ENCODE measurements around the gene PDXP. TPM values are rescaled to one million over a fixed set of nuclear protein-coding genes. Genes with fewer than 3 reads are reported as not detected.

Gene PDXP
- total RNA-seq, 1 donor from 2014 or later: 13.3 TPM

DNA sequence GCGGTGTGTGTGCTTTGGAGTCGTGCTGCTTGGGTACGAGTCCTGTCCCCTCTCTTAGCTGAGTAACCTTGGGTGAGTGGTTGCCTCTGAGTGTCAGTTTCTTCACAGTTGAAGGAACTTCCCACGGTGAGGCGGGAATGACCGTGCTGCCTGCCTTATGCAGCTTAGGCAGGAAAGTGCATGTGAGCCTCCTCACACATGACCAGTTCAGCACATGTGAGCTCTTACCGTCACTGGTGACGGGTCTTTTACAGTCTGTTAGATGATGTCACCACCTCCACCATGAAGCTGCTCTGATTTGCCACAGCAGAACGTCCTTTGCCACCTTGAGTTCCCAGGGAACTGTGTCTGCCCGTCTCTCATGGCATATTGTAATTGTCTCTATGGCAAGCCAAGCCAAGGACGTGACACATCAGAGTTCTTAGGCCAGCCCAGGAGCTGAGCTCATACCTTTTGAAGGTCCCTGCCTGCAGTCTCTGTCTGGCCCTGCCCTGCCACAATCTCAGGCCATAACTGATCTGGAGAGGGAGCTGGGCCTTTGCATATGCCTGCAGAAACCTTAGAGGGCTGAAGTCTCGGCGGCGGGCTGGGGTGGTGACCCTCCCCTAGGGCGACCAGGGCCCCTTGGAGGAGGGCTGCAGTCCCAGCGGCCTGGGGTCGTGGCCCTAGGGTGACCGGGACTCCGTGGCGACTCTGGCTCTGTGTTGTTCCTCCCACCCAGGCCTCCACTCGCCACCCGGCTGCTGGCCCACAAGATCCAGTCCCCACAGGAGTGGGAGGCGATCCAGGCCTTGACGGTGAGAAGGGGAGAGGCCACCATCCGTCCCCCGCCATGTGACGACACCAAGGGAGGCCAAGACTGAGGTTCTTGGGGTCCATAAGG is 42.1 kb upstream of the PDXP start:
- no peak for DNase-seq (ENCODE audit: low read depth)
- H3K27me3 ChIP-seq (ENCODE audit: control insufficient read depth, insufficient read depth, low read length): no peaks in the 10 kb centered on the region
- H3K4me3 ChIP-seq (ENCODE audit: low read depth, low read length): no peak overlapping the region
- H3K36me3 ChIP-seq (ENCODE audit: control insufficient read depth, insufficient read depth, low read length): peaks cover 4% of the 10 kb centered on the region
- TF ChIP-seq, protein P1, sequence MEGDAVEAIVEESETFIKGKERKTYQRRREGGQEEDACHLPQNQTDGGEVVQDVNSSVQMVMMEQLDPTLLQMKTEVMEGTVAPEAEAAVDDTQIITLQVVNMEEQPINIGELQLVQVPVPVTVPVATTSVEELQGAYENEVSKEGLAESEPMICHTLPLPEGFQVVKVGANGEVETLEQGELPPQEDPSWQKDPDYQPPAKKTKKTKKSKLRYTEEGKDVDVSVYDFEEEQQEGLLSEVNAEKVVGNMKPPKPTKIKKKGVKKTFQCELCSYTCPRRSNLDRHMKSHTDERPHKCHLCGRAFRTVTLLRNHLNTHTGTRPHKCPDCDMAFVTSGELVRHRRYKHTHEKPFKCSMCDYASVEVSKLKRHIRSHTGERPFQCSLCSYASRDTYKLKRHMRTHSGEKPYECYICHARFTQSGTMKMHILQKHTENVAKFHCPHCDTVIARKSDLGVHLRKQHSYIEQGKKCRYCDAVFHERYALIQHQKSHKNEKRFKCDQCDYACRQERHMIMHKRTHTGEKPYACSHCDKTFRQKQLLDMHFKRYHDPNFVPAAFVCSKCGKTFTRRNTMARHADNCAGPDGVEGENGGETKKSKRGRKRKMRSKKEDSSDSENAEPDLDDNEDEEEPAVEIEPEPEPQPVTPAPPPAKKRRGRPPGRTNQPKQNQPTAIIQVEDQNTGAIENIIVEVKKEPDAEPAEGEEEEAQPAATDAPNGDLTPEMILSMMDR (IDR thresholded peaks at IDR 0.05; ENCODE audit: insufficient read depth, low read length, poor library complexity, severe bottlenecking): no peak

DNA sequence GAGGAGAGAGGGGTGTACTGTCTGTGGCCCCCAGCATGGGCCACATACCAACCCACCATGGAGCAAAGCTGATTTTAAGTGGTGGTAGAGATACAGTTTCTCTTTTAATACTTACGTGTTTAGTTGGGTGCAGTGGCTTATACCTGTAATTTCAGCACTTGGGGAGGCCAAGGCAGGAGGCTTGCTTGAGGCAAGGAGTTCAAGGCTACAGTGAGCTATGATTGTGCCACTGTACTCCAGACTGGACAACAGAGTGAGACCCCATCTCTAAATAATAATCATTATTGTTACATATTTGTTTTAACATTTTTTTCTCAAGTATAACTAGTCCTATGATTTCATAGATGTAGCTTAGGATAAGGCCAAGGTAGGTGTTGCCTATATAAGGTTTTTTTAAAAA is 41.1 kb upstream of the PDXP start:
- DNase-seq (ENCODE audit: low read depth): no peak
- peaks cover 4% of the 10 kb centered on the region for H3K36me3 ChIP-seq (ENCODE audit: control insufficient read depth, insufficient read depth, low read length)
- no peaks in the 10 kb centered on the region for H3K27me3 ChIP-seq (ENCODE audit: control insufficient read depth, insufficient read depth, low read length)
- no peak overlapping the region for H3K4me3 ChIP-seq (ENCODE audit: low read depth, low read length)
- TF ChIP-seq, protein P1 (IDR thresholded peaks at IDR 0.05; ENCODE audit: insufficient read depth, low read length, poor library complexity, severe bottlenecking): no peak

DNA sequence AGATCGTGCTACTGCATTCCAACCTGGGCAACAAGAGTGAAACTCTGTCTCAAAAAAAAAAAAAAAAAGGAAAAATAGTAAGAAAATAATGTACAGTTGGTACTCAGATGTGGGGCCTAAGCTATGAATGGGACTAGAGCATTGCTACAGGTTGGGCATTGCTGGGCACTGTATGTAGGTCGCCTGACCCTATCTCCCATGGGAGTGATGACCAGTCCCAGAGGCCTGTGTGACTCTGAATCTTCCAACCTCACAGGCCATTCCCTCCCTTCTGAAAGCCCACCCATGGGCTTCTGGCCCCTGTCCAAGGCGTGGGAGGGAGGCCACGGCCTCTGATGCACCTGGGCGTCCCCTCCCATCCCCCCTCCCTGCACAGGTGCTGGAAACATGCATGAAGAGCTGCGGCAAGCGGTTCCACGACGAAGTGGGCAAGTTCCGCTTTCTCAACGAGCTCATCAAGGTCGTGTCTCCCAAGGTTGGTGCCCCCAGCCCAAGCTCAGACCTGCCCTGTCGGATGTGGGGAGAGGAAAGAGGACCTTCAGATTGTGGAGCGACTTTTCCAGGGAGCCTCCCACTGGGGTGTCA is 40.4 kb upstream of the PDXP start:
- no peaks in the 10 kb centered on the region for H3K27me3 ChIP-seq (ENCODE audit: control insufficient read depth, insufficient read depth, low read length)
- DNase-seq (ENCODE audit: low read depth): no peak
- TF ChIP-seq, protein P1 (IDR thresholded peaks at IDR 0.05; ENCODE audit: insufficient read depth, low read length, poor library complexity, severe bottlenecking): no peak
- no peak overlapping the region for H3K4me3 ChIP-seq (ENCODE audit: low read depth, low read length)
- H3K36me3 ChIP-seq (ENCODE audit: control insufficient read depth, insufficient read depth, low read length): peaks cover 4% of the 10 kb centered on the region

DNA sequence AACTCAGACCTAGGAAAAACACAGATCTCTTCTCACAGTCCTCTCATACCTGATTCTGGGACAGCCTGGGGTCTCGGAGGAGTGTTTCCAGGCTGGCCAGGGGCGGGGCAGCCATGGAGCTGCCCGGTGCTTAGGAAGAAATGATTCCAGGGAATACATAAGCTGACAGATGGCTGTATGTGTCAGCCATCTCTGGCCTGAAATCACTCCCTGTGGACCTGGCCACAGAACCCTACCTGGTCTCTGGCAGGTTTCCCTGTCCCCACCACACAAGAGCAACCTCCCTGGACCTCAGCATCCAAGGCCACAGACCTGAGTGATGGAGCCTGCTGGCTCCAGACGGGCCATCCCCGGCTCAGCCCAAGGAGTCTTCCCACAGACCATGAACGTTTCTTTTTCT is 39.8 kb upstream of the PDXP start:
- Histone ChIP-seq H3K27me3 (ENCODE audit: control insufficient read depth, insufficient read depth, low read length) (no peaks in the 10 kb centered on the region), H3K4me3 (ENCODE audit: low read depth, low read length) (no peak overlapping the region), H3K36me3 (ENCODE audit: control insufficient read depth, insufficient read depth, low read length) (peaks cover 4% of the 10 kb centered on the region)
- TF ChIP-seq, protein P1 (IDR thresholded peaks at IDR 0.05; ENCODE audit: insufficient read depth, low read length, poor library complexity, severe bottlenecking): no peak
- no peak for DNase-seq (ENCODE audit: low read depth)

DNA sequence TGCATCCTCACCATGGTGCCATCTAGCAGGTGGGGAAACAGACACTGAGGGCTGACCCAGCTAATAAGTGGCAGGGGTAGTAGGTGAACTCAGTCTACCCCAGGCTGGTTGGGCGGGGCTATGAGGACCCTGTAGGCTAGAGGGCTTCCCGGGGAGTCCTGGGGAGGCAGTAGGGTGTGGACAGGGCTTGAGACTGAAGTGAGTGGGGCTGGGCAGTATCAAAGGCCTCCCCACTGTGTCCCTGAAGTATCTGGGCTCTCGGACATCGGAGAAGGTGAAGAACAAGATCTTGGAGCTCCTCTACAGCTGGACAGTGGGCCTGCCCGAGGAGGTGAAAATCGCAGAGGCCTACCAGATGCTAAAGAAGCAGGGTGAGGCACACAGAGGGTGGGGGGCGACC is 38.5 kb upstream of the PDXP start:
- H3K4me3 ChIP-seq (ENCODE audit: low read depth, low read length): no peak overlapping the region
- H3K27me3 ChIP-seq (ENCODE audit: control insufficient read depth, insufficient read depth, low read length): no peaks in the 10 kb centered on the region
- DNase-seq (ENCODE audit: low read depth): no peak
- H3K36me3 ChIP-seq (ENCODE audit: control insufficient read depth, insufficient read depth, low read length): peaks cover 2% of the 10 kb centered on the region
- TF ChIP-seq, protein P1 (IDR thresholded peaks at IDR 0.05; ENCODE audit: insufficient read depth, low read length, poor library complexity, severe bottlenecking): no peak
